C4-2B (cell line): ENCODE data around the gene ROR1.

ENCODE experiments used
- CTCF ChIP-seq: fragments of 450-650 bp; conservative IDR thresholded peaks from 2 replicates; pipeline ENCODE4 v1.5.1; 2017; ENCODE audit warnings: mild to moderate bottlenecking
- ZFX ChIP-seq: fragments of 450-650 bp; IDR thresholded peaks from 2 replicates; pipeline ENCODE4 v1.6.1; 2017

GRCh38 chr1:64182207-64182606 is 408.4 kb downstream of the ROR1 start:
- TF ChIP-seq CTCF: no peak
- no peak for TF ChIP-seq ZFX
